Kasumi-1 (cell line): Measurements from ENCODE around the gene BTD.
"Not testable (repeated sequence)": the region's sequence is repeated elsewhere in the genome, so short reads cannot be mapped to it uniquely, and the experiment has no call there.

Source experiments
- DNase-seq, 2 experiments: peaks; one replicate each; lab custom pipeline; 2025; lab: John Stamatoyannopoulos, UW

BTD gene

GRCh38 chr3:15601399-15602145 lies at the start of gene BTD, which contains the start of gene HACL1:
Gene BTD (plus strand): TSS chr3:15601745. CDS start chr3:15635440, 33,695 bp downstream.
Gene HACL1 (minus strand): TSS chr3:15601569. CDS start chr3:15601463, 106 bp downstream.
- no peak for DNase-seq

GRCh38 chr3:15551902-15552301 lies 49.6 kb upstream of the BTD start:
- no peak for DNase-seq

DNA sequence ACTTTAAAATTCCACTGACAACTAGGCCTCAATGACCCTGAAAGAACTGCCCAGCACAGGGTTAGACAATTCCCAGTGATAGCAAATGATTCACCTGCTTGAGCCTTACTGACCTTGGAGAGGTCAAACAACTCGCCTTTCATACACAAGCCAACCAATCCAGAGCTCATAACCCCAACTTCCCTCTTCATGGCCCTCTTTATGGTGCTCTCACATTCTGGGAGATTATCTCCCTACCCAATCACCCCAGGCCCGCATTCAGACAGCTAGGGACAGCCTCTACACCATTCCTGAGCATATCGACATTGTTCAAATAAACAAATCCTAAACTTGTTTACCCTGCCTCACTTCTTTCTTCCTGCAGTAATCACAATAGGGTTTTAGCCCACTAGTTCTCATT lies 47.8 kb upstream of the BTD start:
- DNase-seq, result no peak

DNA sequence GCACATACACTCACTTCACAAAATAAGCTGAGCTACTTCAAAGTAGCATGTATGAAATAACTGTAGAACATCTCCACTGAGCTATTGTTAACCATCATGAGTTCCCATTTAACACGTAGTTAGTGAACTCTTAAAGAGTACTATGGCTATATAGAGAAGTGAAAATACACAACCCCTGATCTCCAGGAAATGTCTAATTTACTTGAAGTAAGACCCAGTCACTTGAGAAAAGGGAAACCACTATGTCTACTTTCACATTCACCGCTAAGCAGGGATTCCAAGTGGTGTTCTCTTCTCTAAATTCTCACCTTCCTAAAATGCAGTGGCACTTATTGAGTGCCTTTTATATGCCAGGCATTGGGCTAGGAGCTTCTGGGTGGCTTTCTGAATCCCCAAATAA lies 45.0 kb upstream of the BTD start:
- DNase-seq, result peak; percentile 31 to 38

GRCh38 chr3:15557511-15557946 lies 44.0 kb upstream of the BTD start:
- peak; percentile 77 to 80 for DNase-seq

GRCh38 chr3:15558581-15558980 lies 43.0 kb upstream of the BTD start:
- DNase-seq, result no peak

DNA sequence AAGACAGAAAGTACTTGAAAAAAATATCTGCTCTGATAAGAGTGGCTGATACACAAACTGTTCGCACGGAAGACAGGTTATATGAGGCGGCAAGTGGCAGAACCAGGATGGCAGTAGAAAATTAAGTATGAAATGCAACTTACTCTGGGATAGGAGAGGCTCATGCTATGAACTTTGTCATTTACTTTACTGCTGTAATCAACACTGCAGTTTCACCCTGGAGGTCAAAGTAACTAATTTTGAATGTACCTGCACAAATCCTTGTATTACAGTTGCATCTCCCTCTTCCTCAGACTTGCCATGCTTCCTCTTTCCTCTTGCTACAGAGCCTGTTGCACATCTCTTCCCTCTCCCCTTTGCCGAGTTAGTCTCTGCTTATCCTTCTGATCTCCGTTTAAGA lies 39.0 kb upstream of the BTD start:
- DNase-seq, result no peak

- DNase-seq, result no peak
Measured at GRCh38 chr3:15563190-15563589, 38.4 kb upstream of the BTD start.

DNA sequence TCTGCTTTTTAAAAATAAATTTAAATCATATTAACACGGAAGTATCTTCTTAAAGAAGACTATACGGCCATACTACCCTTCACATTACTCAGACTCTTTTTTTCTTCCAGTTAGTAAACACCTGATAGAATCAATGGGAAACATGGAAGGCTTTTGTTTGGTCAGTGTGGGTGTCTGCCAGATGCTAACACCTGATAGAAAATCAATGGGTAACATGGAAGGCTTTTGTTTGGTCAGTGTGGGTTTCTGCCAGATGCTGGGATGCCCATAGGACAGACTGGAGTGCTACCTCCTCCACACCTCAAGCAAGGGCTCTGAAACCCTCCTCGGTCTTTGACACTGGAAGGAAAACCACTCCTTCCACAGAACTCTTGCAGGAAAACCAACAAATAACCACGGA lies 29.4 kb upstream of the BTD start:
- no peak for DNase-seq

DNA sequence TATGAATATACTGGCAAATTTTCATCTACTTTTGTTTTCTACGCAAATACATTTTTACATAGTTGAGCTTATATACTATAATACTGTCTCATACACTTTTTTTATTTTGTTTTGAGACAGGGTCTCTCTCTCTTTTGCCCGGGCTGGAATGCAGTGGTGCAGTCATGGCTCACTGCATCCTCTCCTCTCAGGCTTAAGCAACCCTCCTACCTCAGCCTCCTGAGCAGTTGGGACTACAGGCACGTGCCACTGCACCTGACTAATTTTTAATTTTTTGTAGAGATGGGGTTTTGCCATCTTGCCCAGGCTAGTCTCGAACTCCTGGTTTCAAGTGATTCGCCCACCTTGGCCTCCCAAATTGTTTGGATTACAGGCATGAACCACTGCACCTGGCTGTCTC lies 26.1 kb upstream of the BTD start:
- no peak for DNase-seq

GRCh38 chr3:15576475-15576874 lies 25.1 kb upstream of the BTD start:
- no peak for DNase-seq

DNA sequence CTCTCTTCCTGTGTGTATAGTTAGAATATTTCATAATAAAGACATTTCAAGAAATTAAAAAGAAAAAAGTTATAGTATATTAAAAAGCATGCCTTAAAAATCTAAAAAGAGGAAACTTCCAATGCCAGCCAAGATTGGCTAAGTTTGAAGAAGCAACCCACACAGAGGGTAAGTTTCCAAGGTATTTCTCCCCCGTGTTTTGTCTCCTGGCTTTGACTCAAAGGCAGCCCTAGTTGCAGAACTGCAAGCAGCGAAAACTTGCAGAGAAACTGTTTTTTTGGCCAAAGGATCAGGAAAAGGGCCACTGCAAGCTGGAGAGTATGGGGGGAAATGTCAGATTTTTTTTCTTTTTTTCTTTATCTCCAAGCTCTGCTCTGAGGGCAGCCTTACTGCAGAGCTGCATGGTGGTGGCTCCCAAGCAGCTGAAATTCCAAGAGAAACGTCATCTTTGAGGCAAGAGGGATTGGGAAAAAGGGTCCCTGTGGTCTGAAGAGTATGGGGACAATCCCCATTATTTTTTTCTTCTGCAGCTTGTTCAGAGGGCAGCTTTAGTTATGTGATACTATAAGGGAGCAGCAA lies 23.2 kb upstream of the BTD start:
- DNase-seq, result no peak

DNA sequence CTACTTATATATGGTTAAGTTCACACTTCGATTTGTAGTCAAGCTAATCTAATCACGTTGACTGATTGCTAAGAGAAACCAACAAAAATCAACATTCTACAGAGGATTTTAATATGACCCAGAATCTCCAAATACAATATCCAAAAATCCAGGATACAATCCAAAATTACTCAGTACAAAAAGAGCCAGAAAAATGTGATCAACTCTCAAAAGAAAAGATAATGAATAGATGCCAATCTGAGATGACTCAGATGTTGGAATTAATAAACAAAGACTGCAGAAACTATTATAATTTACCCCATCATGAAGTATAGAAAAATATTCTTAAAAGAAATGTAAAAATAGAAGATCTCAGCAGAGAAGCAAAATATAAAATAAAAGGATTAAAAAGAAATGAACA lies 22.5 kb upstream of the BTD start:
- no peak for DNase-seq

GRCh38 chr3:15581471-15582394 lies 19.8 kb upstream of the BTD start:
- no peak for DNase-seq

- DNase-seq, result no peak
Measured at GRCh38 chr3:15585111-15585845, 16.3 kb upstream of the BTD start.

- DNase-seq, result no peak
Measured at GRCh38 chr3:15591242-15591641, 10.3 kb upstream of the BTD start.

DNA sequence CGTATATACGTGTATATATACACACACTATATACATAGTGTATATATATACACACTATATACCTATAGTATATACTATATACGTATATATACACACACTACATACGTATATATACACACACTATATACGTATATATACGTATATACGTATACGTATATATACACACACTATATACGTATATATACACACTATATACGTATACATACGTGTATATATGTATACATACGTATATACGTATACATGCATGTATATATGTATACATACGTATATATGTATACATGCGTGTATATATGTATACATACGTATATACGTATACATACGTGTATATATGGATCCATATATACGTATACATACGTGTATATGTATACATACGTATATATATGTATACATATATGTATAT lies 9.6 kb upstream of the BTD start:
- DNase-seq, result no peak

GRCh38 chr3:15592968-15593367 lies 8.6 kb upstream of the BTD start:
- no peak for DNase-seq

DNA sequence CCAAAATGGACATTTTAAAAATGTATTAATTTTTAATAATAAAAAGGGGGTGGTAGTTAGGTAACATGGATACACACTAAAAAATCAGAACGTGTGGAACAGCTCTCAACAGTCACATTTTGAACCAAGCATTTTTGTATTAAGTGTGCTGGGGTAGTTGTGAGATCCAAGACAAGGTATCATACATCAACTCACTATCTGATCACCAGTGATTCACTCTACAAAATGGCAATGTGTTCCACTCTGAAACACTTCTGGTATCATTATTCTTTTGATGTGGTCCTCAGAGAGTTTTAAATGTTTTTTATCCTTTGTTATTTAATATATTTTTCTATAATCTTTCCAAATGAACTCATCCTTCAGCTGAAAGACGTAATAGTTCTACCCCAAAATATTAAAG lies 5.6 kb upstream of the BTD start:
- DNase-seq, result no peak

GRCh38 chr3:15601046-15601398 lies 523 bp upstream of the BTD start:
- DNase-seq, result no peak

DNA sequence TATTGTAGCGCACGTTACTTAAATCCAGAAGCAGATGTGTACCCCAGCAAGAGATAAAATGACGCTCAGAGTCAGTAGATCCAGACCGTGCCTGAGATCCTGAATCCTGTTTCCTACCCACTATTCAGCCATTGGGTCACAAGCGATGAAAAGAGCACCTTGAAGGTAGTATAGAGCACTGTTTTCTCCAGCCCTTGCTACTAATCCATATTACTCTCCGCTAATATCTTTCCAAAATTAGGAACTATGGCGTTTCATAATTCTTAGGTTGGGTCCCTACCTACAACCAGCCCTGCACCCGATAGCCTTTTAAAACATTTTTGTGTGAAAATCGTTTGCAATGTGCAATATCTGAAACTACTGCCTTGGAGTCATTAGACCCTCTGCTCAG lies 596 bp downstream of the BTD start:
- DNase-seq, result no peak

GRCh38 chr3:15602816-15603215 lies 1.3 kb downstream of the BTD start:
- not testable (repeated sequence) for DNase-seq
